NOMO-1 (cell line): ENCODE measurements around the gene TPO.
"Not testable (repeated sequence)": the region's sequence is repeated elsewhere in the genome, so short reads cannot be mapped to it uniquely, and the experiment has no call there.

ENCODE experiments used
- DNase-seq, 2 experiments: peaks; one replicate each; lab custom pipeline; 2025; ENCODE audit not compliant: unreplicated experiment in 2 of 2; lab: John Stamatoyannopoulos, UW

The TPO gene

GRCh38 chr2:1403565-1403964 lies 9.7 kb upstream of the TPO start:
- no peak for DNase-seq

DNA sequence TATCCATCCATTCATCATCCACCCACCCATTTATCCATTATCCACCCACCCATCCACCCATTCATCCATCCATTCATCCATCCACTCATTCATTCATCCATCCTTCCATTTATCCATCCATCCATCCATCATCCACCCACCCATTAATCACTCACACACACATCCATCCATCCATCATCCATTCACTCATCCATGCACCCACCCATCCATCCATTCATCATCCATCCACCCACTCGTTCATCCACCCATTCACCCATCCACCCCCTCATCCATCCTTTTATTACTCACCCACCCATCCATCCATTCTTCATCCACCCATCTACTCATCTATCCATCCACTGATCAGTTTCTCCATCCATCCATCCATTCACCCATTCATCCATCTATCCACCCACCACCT lies 8.1 kb upstream of the TPO start:
- no peak for DNase-seq

DNA sequence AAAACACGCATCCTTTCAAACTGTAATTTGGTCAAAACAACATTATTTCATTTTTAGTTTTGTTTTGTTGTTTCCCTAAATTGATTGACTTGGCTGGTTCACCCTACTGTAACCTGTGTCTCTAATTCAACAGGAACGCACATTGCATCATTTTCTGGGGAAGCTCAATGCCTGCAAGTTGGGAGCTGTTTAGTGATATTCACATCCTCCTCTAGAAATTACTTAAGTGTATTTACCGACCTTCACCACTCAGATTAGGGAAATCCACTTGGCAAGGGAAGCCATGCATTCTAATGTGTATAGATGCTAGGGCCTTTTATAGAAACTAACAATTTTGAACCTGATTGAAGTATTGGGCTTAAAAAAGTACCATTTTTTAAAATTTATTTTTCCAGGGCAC lies 7.3 kb upstream of the TPO start:
- no peak for DNase-seq

DNA sequence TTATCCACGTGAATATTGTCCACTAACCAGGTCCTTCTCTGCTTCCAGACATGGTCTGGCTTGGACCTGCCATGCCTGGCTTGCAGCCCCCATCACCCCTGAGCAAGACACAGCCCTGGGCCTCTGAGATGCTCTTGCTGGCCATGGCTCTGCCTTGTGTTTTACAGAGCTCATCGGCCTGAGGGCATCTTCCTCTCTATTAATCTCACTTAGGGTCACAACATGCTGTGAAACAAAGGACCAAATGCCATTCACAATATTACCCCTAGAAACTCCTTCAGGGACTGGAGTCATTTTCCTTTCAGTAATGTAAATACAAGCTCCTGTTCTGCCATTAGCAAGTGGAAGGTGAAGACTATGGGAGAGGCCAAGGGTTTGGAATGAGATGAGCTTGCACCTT lies 6.8 kb upstream of the TPO start:
- DNase-seq = no peak

- no peak for DNase-seq
Measured at GRCh38 chr2:1407950-1408675, 5.2 kb upstream of the TPO start.

GRCh38 chr2:1414121-1414520 lies 858 bp downstream of the TPO start:
- DNase-seq = no peak

- DNase-seq = not testable (repeated sequence)
Measured at GRCh38 chr2:1414901-1415300, 1.6 kb downstream of the TPO start.

DNA sequence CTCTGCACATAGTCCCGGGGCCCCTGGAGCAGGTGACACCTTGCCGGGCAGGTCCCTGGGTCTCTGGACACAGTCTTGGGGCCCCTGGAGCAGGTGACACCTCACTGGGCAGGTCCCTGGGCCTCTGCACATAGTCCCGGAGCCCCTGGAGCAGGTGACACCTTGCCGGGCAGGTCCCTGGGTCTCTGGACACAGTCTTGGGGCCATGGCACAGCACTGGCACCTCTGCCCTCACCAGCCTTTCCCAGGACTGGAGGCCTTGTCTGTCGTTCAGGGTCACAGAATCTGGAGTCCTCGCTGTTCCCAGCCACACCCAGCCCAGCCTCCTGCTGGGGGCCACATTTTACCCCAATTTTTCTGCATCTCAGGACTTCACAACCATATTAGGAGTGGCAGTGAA lies 2.2 kb downstream of the TPO start:
- no peak for DNase-seq

GRCh38 chr2:1418566-1418965 lies 5.3 kb downstream of the TPO start:
- DNase-seq = no peak

DNA sequence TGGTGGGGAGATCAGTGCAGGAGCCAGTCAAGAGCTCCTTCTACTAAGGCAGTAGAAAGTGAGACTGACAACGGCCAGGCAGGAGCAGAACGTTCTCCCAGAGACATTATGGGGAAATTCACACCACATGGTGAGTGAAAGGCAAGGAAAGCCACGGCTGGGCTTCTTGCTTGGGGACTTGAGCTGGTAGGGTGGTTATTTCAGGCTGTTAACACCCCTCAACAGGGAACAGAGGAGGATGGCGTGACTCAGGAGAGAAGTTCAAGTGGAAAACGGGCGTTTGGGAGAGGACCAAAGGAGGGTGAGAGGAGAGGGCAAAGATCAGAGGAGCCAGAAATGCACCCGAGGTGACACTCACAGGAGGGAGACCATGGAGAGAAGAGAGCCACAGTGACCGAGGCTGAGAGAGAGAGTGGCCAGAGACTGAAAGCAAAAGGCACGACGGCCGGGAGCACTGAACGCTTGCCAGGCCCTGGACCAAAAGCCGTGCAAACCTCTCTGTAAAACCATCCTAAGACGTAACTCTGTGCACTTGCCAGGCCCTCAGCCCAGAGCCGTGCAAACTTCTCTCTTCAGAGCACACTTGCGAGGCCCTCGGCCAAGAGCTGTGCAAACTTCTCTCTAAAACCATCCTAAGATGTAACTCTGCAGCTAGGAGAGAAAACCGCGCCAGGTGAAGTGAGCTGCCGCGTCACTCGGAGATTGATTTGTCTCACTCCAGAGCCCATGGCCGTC lies 7.7 kb downstream of the TPO start:
- DNase-seq = no peak

DNA sequence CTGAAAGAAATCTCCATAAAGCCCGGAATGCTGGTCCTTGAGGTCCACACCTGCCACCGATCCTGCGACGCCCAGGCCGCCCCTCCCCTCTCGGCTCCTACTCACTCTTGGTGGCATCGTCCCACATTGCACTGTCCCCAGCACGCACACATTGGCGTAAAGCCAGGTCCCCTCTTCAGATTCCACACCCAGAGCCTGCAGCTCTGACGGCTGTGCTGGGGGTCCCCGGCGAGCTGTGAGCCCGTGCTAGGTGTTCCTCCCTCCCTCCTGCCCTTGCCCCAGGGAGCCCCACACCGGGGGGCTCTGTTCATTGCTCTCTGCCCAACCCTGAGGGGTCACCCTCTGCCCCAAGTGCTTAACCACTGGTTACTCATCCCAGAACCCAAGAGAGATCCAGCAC lies 8.5 kb downstream of the TPO start:
- DNase-seq = no peak

DNA sequence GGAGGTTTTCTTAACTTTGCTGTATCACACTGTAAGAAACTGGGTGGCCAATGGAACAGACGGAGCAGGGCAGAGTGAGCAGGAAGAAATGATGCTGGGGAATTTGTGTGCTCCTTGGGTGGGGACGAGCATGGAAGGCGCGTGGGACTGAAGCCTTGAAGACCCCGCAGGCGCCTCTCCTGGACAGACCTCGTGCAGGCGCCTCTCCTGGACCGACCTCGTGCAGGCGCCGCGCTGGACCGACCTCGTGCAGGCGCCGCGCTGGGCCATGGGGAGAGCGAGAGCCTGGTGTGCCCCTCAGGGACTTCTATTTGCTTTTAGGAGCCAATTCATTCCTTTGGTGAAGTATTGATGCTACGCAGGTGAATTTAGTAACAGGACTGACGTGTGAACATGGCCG lies 8.9 kb downstream of the TPO start:
- no peak for DNase-seq

DNA sequence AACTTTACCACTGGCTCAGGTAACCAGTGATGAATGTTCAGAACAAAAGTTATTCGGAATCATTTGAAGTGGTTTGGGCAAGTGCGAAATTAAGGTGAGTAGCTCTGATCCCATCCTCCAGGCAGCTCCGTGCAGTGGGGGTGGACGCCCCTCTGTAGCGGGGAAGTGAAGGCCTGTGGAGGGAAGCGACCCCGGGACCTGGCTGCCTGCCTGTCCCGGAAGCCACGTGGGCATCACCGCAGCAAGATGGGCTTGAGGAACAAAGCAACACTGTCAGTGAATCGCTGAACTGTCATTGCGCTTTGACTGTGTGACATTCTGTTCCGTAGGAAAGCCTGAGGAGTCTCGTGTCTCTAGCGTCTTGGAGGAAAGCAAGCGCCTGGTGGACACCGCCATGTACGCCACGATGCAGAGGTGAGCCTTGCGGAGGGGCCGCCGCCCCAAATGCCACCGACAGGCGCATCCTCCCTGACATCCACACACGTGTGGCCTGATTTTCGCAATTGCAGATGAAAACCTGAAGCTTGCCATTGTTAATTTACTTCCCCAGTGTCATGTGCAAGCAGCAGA lies 9.5 kb downstream of the TPO start:
- no peak for DNase-seq

- no peak for DNase-seq
Measured at GRCh38 chr2:1427086-1427485, 13.8 kb downstream of the TPO start.

- no peak for DNase-seq
Measured at GRCh38 chr2:1429895-1430294, 16.6 kb downstream of the TPO start.

DNA sequence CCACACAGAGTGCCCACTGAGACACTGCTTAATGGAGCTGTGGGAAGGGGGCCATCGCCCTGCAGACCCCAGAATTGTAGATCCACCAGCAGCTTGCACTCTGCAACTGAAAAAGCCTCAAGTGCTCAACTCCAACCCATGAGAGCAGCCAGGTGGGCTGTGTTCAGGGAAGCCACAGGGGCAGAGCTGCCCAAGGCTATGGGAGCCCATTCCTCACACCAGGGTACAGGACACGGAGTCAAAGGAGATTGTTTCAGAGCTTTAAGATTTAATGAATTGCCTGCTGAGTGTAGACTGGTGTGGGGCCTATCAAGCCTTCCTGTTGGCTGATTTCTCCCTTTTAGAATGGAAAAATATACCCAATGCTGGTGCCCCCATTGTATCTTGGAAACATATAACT lies 17.2 kb downstream of the TPO start:
- no peak for DNase-seq

- DNase-seq = no peak
Measured at GRCh38 chr2:1431886-1432400, 18.7 kb downstream of the TPO start.

- no peak for DNase-seq
Measured at GRCh38 chr2:1432726-1433125, 19.5 kb downstream of the TPO start.

DNA sequence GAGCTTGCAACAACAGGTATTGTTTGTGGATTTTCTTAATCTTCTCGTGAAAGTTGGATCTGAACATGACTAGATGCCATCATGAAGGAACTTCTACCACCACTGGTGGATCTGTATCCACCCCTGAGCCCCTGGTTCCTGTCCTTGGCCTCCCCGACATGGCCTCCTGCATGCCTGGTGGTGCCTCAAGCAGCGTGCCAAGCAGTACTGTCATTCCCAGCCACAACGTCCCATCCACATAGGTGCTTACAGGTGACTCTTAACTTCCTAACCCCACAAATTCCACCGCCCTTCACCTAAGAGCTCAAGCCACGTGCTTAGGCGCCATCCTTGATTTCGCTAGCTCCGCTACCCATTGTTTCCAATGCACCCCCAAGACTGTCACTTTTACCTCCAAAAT lies 23.1 kb downstream of the TPO start:
- DNase-seq = no peak

- DNase-seq = no peak
Measured at GRCh38 chr2:1437101-1437500, 23.8 kb downstream of the TPO start.

GRCh38 chr2:1437537-1437936 lies 24.3 kb downstream of the TPO start:
- DNase-seq = no peak

- DNase-seq = no peak
Measured at GRCh38 chr2:1438972-1439371, 25.7 kb downstream of the TPO start.
